HG03025 (cell line): ENCODE measurements around the gene CD1C.
"Not testable (repeated sequence)": the region's sequence is repeated elsewhere in the genome, so short reads cannot be mapped to it uniquely, and the experiment has no call there.

Experiments used
- ATAC-seq: cut with Tn5 transposase; IDR thresholded peaks from one replicate; pipeline ENCODE4 v1.9.1; 2021; ENCODE audit warnings: mild to moderate bottlenecking, moderate library complexity; ENCODE audit not compliant: unreplicated experiment, low FRiP score

The CD1C gene

DNA sequence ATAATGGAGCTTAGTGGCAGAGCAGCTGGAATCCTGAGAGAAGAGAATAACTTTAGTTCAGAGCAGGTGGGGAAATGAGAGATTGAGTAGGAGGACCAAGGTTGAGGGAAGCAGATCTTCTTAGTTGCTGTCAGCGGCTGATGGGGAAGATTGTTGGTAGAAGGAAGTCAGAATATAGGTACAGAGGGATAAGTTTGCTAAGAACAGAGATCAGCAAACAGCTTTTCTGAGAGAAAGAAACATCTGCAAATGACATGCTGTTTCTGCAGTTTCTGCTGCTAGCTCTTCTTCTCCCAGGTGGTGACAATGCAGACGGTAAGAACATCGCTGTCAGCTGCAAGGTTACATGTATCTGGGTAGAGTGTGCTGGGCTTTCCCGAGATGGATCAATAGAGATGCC is at the start of gene CD1C:
CD1C (plus strand) TSS at position 113 of the 400 bp plus-strand sequence; CDS start at position 255, 142 bp downstream.
- ATAC-seq, result peak; percentile 31

DNA sequence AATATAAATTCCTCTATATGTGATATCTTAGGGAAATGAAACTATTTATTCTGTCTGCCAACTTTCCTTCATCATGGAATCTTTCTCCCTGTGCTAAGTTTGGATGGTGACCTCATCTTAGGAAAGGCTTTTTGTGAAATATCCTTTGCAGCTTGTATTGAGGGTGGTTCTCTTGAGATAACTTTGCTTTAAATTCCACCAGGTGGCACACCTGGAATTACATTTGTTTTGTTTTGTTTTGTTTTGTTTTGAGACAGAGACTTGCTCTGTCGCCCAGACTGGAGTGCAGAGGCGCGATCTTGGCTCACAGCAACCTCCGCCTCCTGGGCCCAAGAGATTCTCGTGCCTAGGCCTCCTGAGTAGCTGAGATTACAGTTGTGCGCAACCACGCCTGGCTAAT is 43.1 kb upstream of the CD1C start:
- no peak for ATAC-seq

DNA sequence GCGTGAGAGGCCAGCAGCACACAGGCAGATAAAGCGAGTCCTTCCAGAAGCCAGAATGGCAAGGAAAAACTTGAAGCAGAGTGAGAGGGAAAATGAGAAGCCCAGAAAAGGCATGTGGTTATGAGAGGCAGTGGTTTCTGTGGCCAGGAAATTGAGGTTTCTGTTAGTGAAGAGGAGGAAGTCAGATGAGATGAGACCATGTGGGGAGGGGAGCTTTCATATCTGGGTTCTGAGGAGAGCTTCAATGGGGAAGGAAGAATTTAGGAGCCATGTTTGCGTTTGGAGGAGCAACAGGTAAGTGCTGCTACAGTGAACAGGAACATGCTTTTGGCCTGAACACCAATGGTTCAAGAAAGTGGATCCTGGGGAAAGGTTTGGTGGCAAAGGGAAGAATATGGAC is 41.6 kb upstream of the CD1C start:
- peak; percentile 71 for ATAC-seq

DNA sequence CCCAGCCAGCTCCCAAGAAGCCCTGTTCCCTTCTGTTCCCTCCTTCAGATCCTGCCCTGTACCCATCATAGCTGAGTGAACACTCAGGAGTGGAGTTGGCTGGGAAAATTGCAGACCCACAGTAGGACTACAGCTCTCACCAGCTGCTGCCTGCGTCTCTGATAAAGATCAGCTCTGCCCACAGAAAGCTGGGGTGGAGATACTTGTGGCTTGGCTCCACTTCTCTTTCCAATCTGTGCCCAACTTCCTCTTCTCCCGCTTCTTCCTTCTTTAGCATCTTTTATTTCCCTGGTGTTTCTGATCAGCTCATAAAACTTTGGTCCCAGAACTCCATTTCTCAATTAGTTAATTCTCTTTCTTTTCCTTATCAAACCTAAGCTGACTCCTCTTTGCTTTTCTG is 41.0 kb upstream of the CD1C start:
- no peak for ATAC-seq

DNA sequence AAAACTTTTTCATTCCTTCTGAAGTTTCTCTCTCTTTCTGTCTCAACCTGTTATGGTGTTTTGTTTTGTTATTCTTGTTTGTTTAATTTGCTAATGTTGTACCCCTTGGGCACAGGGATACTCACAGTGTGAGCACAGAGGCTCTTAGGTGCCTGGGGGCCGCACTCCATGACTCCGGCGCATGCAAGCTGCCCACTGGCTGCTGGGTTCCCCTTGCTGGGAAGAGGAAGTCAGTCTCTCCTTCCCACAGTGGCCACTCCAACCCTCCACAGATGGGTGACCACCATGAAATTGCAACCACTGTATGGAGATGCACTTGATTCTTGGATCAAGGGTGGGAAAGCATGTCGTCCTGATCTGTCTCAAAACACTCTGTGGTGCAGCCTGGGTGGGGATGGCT is 40.1 kb upstream of the CD1C start:
- ATAC-seq, result no peak

DNA sequence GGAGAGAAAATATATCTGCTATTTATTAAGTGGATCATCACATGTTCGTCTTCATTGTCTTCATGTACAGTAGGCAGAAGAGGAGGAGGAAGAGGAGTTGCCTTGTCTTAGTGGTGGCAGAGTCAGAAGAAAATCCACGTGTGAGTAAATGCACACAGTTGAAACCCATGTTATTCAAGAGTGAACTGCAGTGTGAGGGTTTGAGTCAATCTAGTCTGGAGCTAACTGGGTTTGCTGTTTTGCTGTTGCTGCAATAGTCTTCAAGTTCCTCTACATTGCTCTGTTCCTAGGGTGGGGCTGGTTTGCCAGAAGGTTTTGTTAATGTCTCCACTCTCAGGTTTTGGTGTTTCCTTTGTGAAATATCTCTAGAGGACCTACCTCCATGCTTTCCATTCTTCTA is 38.6 kb upstream of the CD1C start:
- no peak for ATAC-seq

DNA sequence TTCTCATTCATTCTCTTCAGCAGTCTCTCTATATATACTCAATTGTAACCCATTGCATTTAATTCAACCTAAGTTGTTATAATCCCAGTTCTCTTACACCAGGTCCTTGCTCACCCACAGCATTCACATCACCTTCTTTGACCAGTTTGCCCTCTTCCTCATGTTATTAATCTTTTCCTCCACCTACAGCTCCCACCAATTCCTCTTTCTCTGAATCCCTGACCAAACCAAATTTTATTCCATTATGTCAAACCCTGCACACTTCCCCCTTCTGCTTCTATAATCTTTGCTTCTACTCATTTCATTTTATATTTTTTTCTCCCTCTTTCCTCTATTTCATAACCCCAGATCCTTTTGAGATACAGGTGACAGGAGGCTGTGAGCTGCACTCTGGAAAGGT is 34.1 kb upstream of the CD1C start:
- ATAC-seq, result no peak

DNA sequence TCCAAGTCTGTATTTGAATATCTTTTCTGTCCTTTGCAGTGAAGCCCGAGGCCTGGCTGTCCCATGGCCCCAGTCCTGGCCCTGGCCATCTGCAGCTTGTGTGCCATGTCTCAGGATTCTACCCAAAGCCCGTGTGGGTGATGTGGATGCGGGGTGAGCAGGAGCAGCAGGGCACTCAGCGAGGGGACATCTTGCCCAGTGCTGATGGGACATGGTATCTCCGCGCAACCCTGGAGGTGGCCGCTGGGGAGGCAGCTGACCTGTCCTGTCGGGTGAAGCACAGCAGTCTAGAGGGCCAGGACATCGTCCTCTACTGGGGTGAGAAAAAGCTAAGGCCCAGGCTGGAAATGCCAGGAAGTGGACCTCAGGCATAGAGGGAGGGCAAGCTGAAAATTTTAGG is 33.0 kb upstream of the CD1C start:
- not testable (repeated sequence) for ATAC-seq

DNA sequence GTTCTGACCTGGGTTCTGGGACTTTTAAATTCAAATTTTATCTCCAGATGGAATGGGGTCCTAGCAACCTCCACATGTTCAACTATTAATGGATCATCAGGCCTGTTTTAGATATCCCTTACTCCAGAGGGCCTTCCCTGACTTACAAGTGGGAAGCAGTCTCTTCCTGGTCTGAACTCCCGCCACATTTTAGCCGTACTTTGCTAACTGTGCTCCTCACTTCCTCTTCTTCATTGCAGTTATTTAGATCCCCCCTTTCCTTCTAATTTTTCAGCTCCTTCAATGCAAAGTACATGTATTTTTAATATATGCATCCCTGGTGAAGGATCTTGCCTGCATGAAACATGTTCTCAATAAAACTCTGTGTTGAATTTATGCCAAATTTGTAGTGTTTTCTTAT is 31.8 kb upstream of the CD1C start:
- no peak for ATAC-seq

DNA sequence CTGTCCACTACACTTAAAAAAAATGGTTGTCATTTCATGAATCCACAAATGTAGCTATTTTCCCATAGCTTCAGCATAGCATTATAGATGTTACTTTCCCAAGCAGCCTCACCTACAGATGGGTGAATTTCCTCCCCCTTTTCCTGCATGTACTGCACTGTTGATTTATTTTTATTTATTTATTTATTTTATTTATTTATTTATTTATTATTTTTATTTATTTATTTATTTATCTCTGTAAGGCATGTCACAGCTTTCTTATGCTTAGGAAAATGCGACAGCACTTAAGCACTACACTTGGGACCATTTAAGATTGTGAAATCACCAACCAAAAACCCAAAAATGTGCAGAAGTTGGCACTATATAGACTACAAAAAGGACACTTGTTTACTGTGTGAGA is 30.6 kb upstream of the CD1C start:
- no peak for ATAC-seq

DNA sequence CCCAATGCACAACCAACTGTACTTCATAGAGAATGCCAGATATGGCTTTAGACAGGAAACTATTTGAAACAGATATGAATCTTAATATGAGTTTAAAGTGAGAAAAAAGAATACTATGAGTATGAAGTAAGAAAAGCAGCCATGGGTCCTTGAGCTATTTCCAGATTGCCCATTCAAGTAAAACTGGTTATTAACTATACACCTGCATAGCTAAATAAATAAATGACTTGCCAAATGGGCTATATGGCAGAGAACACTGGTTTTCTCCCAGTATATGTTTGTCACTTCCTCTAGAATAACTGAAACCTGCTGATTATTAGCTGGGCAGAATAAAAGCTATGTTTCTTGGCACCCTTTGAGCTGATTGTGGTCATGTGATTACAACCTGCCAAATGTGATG is 17.0 kb upstream of the CD1C start:
- ATAC-seq, result no peak

DNA sequence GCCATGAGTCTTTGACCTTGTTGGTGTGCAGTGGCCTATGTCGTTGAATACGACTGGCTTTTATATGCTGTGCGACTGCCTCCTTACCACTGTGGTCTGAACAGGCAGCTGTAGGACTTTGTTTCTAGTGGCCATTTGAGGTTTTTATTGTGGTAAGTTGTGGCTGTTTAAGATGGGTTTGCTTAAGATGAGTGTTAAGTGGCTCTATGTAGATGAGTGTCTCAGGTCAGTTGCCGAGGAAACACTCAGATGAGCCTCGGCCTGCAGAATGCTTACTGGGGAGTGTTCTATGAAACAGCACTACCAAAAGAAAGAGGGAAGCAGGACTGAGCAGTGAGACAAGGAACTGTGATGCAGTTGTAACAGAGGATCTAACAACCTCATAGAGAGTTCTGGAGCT is 14.9 kb upstream of the CD1C start:
- no peak for ATAC-seq

DNA sequence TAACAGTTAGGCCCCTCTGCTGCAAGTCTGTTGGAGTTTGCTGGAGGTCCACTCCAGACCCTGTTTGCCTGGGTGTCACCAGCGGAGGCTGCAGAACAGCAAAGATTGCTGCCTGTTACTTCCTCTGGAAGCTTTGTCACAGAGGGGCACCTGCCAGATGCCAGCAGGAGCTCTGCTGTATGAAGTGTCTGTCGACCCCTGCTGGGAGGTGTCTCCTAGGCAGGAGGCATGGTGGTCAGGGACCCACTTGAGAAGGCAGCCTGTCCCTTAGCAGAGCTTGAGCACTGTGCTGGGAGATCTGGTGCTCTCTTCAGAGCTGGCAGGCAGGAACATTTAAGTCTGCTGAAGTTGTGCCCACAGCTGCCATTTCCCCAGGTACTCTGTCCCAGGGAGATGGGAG is 7.3 kb upstream of the CD1C start:
- not testable (repeated sequence) for ATAC-seq

DNA sequence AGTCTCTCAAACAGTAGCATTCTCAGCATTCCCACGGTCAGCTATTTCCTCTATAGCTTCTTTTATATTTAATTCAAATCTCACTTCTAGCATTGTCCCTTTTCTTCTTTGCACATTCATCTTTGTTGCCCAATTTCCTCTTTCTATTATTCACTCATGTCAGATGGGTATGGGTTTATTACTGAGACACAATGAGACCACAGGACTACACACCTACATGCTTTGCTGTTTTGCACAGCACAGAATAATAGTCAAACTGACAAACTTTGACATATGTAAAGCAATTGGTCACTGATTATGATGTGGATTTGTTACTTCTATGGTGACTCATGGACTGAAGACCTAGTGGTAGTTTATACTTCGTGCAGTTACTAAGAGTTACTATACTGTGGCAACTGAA is 5.8 kb upstream of the CD1C start:
- no peak for ATAC-seq

DNA sequence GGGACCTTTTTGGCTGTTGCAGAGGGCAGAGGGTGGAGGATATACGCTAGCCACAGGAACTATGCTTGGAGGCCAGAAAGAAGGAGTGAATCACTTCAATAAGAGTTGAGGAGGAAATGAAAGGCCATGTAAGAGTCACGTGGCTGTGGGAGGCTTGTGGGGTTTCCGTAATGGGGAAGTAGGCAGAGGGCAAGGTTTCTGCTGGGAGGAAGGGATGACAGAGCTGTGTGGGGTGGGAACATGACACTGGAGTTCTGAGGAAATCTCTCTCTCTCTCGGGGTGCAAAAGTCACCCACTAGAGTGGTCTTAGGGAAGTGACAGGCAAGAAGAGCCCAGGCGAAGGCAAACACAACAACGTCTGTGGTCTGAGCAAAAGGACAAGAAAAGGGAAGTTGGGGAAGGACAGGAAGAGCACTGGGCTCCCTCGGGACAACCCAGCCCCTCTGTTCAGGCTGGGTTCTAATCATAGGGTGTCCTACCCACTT is 3.9 kb upstream of the CD1C start:
- ATAC-seq, result peak; percentile 50

DNA sequence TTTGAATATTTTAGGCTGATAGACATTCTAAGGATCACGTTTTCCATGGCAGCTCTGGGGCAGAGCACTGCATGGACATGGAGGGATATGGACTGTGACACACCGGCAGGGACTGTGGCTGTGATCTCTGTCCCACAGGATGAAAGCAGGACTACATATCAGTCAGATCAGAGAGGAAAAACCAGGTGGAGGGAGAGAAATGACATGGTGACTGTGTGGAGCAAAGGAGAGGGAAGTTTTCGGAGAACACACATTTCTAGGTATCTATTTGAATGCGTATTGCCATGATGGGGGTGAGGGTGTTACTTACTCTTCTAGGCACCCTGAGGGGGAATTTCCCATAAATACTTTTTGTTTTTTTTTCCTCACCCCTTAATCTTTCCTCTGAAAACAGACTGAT is 3.2 kb upstream of the CD1C start:
- ATAC-seq, result no peak

DNA sequence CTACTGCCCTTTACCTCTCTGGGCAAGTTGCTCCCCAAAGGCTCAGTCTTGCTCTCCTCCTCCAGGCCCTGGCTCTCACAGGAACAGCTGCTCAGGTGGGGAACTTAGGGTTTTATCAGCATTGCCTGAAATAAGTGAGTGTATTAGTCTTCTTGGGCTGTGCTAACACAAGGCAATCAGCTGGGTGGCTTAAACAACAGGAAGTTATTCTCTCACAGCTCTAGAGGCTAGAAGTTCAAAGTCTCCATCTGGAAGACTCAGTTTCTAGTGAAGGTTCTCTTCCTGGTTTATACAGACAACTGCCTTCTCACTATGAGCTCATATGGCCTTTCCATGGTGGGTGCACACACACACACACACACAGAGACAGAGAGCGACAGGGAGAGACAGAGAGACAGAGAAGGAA is 2.8 kb upstream of the CD1C start:
- ATAC-seq, result no peak

DNA sequence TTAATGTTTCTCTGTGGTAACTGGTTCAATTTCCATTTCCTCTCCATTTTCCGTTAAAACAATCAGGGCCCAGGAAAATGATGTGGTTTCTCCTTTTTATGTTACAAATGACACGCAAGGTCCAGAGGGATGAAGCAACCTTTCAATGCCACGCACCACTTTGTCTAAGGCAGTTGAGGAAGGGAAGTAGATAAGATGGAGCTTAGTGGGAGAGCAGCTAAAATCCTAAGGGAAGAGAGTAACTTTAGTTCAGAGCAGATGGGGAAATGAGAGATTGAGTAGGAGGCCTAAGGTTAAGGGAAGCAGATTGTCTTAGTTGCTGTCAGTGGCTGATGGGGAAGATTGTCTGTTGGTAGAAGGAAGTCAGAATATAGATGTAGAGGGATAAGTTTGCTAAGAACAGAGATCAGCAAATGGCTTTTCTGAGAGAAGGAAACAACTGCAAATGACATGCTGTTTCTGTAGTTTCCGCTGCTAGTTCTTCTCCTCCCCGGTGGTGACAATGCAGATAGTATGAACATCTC is 660 bp downstream of the CD1C start:
- no peak for ATAC-seq

DNA sequence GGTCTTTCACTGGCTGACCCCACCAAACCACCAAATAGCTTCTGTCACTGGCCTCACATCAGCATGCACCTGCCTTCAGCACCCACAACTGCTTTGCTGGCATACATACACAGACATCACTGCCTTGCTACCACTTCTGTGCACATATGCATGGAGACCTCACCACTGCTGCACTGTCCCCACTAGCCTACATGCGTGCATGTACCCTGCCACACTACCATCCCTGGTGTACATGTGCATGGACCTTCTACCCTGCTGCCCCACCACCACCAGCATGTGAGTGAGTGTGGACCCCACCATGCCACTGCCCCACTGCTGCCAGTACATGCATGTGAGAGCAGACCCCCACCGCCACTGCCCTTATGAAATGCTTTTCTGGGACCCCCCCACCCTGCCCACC is 6.1 kb downstream of the CD1C start:
- ATAC-seq, result no peak

DNA sequence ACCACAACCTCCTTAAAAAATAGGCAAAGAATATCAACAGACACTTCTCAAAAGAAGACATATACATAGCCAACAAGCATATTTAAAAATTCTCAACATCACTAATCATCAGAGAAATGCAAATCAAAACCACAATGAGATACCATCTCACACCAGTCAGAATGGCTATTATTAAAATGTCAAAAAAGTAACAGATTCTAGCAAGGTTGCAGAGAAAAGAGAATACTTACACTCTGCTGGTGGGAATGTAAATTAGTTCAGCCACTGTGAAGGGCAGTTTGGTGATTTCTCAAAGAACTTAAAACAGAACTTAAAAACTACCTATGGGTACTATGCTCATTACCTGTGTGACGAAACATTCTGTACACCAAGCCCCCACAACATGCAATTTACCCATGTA is 20.9 kb downstream of the CD1C start:
- no peak for ATAC-seq

DNA sequence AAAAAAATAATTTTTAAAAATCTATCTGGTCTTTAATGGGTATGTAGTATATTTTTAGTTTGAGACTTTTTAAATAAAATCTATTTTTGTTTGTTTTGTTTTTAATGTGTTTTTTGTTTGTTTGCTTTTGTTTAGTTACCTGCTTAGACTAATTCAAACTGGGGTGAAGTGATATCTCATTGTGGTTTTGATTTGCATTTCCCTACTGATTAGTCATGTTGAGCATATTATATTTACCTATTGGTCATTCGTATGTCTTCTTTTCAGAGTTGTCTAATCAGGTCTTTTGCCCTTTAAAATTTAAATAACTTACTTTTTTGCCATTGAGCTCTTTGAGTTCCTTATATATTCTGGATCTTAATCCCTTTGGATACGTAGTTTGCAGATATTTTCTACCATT is 21.3 kb downstream of the CD1C start:
- ATAC-seq, result no peak

DNA sequence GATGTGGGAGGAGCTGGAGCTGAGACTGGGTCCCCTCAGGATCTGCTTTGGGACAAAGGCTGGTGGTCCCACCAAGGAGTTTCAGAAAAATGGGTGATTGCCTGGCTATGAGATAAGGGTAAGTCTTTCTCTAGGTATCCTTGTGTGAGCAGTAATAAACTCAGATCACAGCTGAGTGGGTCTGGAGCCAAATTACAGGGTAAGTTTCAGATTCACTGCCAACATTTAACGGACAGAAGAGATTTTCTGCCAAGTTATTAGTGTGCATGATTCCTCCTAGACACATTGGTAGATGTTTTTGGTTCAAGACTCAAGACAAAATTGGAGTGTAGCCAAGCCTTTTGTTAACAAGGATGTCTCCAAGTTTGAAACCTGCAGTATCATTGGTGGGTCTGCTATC is 34.1 kb downstream of the CD1C start:
- ATAC-seq, result no peak

DNA sequence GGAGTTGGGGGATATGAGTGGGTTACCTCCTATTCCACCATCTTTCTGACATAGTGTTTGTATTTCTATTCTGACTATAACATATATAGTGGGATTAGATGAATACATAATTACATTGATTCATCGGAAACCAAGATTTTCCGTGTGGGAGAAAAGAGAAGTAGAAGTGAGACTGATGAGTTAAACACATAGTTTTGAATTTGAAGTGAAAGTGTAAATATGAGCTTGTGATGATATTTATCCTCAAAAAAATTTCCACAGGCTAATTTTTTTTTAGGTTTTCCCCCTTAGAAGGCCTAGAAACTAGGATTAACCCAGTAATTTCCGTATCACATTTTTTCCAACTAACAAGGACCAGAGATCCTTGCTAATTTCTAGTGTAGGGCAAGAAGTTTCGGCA is 34.7 kb downstream of the CD1C start:
- no peak for ATAC-seq
